Measurements from ENCODE around the gene KCNN3. TPM values are rescaled to one million over a fixed set of nuclear protein-coding genes. Genes with fewer than 3 reads are reported as not detected.

KCNN3 gene
- total and polyA plus RNA-seq, 2 of the 8 experiments (the other 6 are each of a cell fraction or from before 2014, with no cell fraction given), result 2.8 to 3.7 TPM

GRCh38 chr1:154802982-154803920 lies 66.8 kb downstream of the KCNN3 start:
- 0 out of 2 replicates have a peak overlapping the region, but pooled peaks have one; percentile 61 for H2BK15ac ChIP-seq (ENCODE audit: low read length)
- H3K9ac ChIP-seq (replicated peaks in 1 of 4; ENCODE audit: extremely low read depth in 1 of 4, low read depth in 3 of 4, low read length in 3 of 4), result no peak overlapping the region; a peak in 1 of 7 replicates
- no peak overlapping the region for H2BK12ac ChIP-seq (ENCODE audit: low read depth, low read length)
- no peaks in the 10 kb centered on the region for H3K79me2 ChIP-seq (ENCODE audit: control insufficient read depth in 1 of 2, insufficient read depth in 2 of 2, low read length in 2 of 2)
- no peaks in the 10 kb centered on the region for H3K79me1 ChIP-seq (ENCODE audit: low read depth, low read length)
- H3K23me2 ChIP-seq (ENCODE audit: low read depth, low read length), result no peaks in the 10 kb centered on the region
- no peak overlapping the region for H4K8ac ChIP-seq (ENCODE audit: extremely low read depth, insufficient read depth, low read length)
- no peak overlapping the region for H2AK5ac ChIP-seq (ENCODE audit: low read depth, low read length)
- no peaks in the 10 kb centered on the region; a peak in 1 of 7 replicates for H3K27me3 ChIP-seq (replicated peaks in 1 of 4; ENCODE audit: control insufficient read depth in 3 of 4, extremely low read depth in 1 of 4, insufficient read depth in 3 of 4, low read length in 3 of 4)
- no peaks in the 10 kb centered on the region for H3K9me3 ChIP-seq (ENCODE audit: insufficient read depth in 2 of 2, low read depth in 1 of 2, low read length in 1 of 2)
- FAIRE-seq (no peak), DNase-seq (ENCODE audit: low read depth in 1 of 2, low spot score in 2 of 2) (no peak)
- 89% methylated on average over 8 of the region's 8 CpGs; no CpG with 5 or more reads in 1 of the 2 experiments for WGBS, 2 experiments (ENCODE audit: extremely low coverage in 1 of 2, insufficient coverage in 1 of 2, insufficient read length in 1 of 2, insufficient replicate concordance in 2 of 2, low coverage in 1 of 2, low lambda C conversion rate in 2 of 2, missing lambda C conversion rate in 1 of 2)
- H4K91ac ChIP-seq (replicated peaks; ENCODE audit: insufficient read length, low read length), result no peak overlapping the region
- ChIA-PET POLR2A (ENCODE audit: partially characterized antibody) (interaction anchor here (1.0 kb wide), 1 partner anchor 49 kb away, joined by 3 read pairs; no protein-coding TSS in a partner anchor), CTCF (ENCODE audit: partially characterized antibody) (interaction anchor here (0.7 to 3.0 kb wide), 8 partner anchors 9 to 105 kb away, joined by 3 to 15 read pairs (median 4); no protein-coding TSS in a partner anchor)
- no peak overlapping the region for H2AFZ ChIP-seq (ENCODE audit: low read length)
- H3K4ac ChIP-seq (replicated peaks; ENCODE audit: insufficient read length, low read depth, low read length), result no peak overlapping the region
- H2BK120ac ChIP-seq (replicated peaks; ENCODE audit: low read depth, low read length), result no peak overlapping the region
- TF ChIP-seq RFX5 (IDR thresholded peaks at IDR 0.05; ENCODE audit: borderline replicate concordance, low read depth, low read length), result no peak
- no peak for TF ChIP-seq SP1 (IDR thresholded peaks at IDR 0.05; ENCODE audit: low read depth, low read length)
- TF ChIP-seq ASH2L (IDR thresholded peaks at IDR 0.05; ENCODE audit: low read length), result no peak
- no peak for TF ChIP-seq CBX5 (IDR thresholded peaks at IDR 0.05; ENCODE audit: low read depth, low read length)
- H3K56ac ChIP-seq (replicated peaks; ENCODE audit: insufficient read length, low read depth, low read length), result no peak overlapping the region
- no peak overlapping the region for H3K18ac ChIP-seq (ENCODE audit: extremely low read depth, low read length)
- H3K23ac ChIP-seq (ENCODE audit: insufficient read length), result no peak overlapping the region
- no peak overlapping the region for H2BK20ac ChIP-seq (ENCODE audit: low read length)
- no peak overlapping the region for H3K14ac ChIP-seq (ENCODE audit: insufficient read length)
- peaks cover 0 to 3% (median under 1%) of the 10 kb centered on the region in 4 experiments; a peak in 3 of 7 replicates for H3K4me1 ChIP-seq (replicated peaks in 1 of 4; ENCODE audit: control insufficient read depth in 3 of 4, insufficient read depth in 4 of 4, low read length in 3 of 4)
- no peak overlapping the region for H3K4me3 ChIP-seq (ENCODE audit: extremely low read depth in 1 of 4, insufficient read depth in 2 of 4, low read depth in 3 of 4, low read length in 4 of 4)
- no peak overlapping the region for H3K27ac ChIP-seq (ENCODE audit: low read depth, low read length)
- H4K5ac ChIP-seq (ENCODE audit: insufficient read length, low read depth, low read length), result no peak overlapping the region
- no peaks in the 10 kb centered on the region for H3K36me3 ChIP-seq (ENCODE audit: control insufficient read depth in 2 of 4, insufficient read depth in 4 of 4, low read length in 3 of 4)
- no peak overlapping the region for H3K4me2 ChIP-seq (ENCODE audit: insufficient read depth in 1 of 2, low read depth in 2 of 2, low read length in 2 of 2)
- H4K20me1 ChIP-seq (replicated peaks in 1 of 2; ENCODE audit: control insufficient read depth in 1 of 2, insufficient read depth in 2 of 2, low read length in 2 of 2), result no peaks in the 10 kb centered on the region
- H2BK5ac ChIP-seq (ENCODE audit: low read depth, low read length), result no peak overlapping the region
